Neural progenitor cell (in vitro differentiated cells): ENCODE results near the gene KIAA0753. TPM values are rescaled to one million over a fixed set of nuclear protein-coding genes. Genes with fewer than 3 reads are reported as not detected.

ENCODE experiments used
- DNase-seq: peaks from one replicate; pipeline ENCODE4 v3.0.0-alpha.2; 2016; ENCODE audit warnings: low spot score
- H2AFZ ChIP-seq: fragments of 200-600 bp; sonication (generic); replicated peaks from 2 replicates; pipeline ENCODE4 v1.6.1; 2016; ENCODE audit warnings: antibody characterized with exemption
- H3F3A ChIP-seq: fragments of 200-600 bp; sonication (generic); 2 replicates; pipeline ENCODE4 v1.6.1; 2016; ENCODE audit warnings: antibody characterized with exemption, low read depth
- H3K27ac ChIP-seq: fragments of 200-600 bp; sonication (generic); 2 replicates; pipeline ENCODE4 v1.5.1; 2016; ENCODE audit warnings: mild to moderate bottlenecking
- H3K27me3 ChIP-seq: fragments of 200-600 bp; sonication (generic); 2 replicates; pipeline ENCODE4 v1.6.1; 2016; ENCODE audit warnings: mild to moderate bottlenecking, moderate library complexity
- H3K36me3 ChIP-seq: fragments of 200-600 bp; sonication (generic); 2 replicates; pipeline ENCODE4 v1.5.1; 2016
- H3K4me1 ChIP-seq: fragments of 200-600 bp; sonication (generic); 2 replicates; pipeline ENCODE4 v1.6.1; 2016; ENCODE audit warnings: mixed run types
- H3K4me2 ChIP-seq: fragments of 200-600 bp; sonication (generic); 2 replicates; pipeline ENCODE4 v1.6.1; 2016
- H3K4me3 ChIP-seq: fragments of 200-600 bp; sonication (generic); 2 replicates; pipeline ENCODE4 v1.5.1; 2016
- H3K79me2 ChIP-seq: fragments of 200-600 bp; sonication (generic); 2 replicates; pipeline ENCODE4 v1.6.1; 2016; ENCODE audit warnings: low read depth
- H3K9ac ChIP-seq: fragments of 200-600 bp; sonication (generic); 2 replicates; pipeline ENCODE4 v1.6.1; 2016
- H3K9me3 ChIP-seq: fragments of 200-600 bp; sonication (generic); 2 replicates; pipeline ENCODE4 v1.5.1; 2016; ENCODE audit warnings: low read depth
- H4K20me1 ChIP-seq: fragments of 200-600 bp; sonication (generic); 2 replicates; pipeline ENCODE4 v1.6.1; 2016; ENCODE audit warnings: low read depth
- H3K27ac Mint-ChIP-seq: 3 replicates; pipeline ENCODE4 v1.8.0; 2021; ENCODE audit warnings: mixed read lengths
- H3K27me3 Mint-ChIP-seq: 2 replicates; pipeline ENCODE4 v1.8.0; 2022; ENCODE audit warnings: low read depth, mild to moderate bottlenecking, inconsistent platforms, moderate library complexity, mixed read lengths; ENCODE audit not compliant: insufficient read depth
- H3K36me3 Mint-ChIP-seq: 3 replicates; pipeline ENCODE4 v1.8.0; 2021; ENCODE audit warnings: mixed read lengths
- H3K4me1 Mint-ChIP-seq: 3 replicates; pipeline ENCODE4 v1.8.0; 2021; ENCODE audit warnings: mixed read lengths
- H3K4me3 Mint-ChIP-seq: 3 replicates; pipeline ENCODE4 v1.8.0; 2021; ENCODE audit warnings: mild to moderate bottlenecking, moderate library complexity, mixed read lengths
- H3K9me3 Mint-ChIP-seq: 3 replicates; pipeline ENCODE4 v1.8.0; 2020; ENCODE audit warnings: mixed read lengths
- EZH2 ChIP-seq: fragments of 200-600 bp; sonication (generic); IDR thresholded peaks from 2 replicates; pipeline ENCODE4 v1.6.1; 2017; ENCODE audit warnings: antibody characterized with exemption, mild to moderate bottlenecking, moderate library complexity
- EZH2phosphoT487 ChIP-seq: fragments of 200-600 bp; sonication (generic); IDR thresholded peaks from 2 replicates; pipeline ENCODE4 v1.6.1; 2017; ENCODE audit warnings: antibody characterized with exemption
- total RNA-seq: library from RNA; depleted of rRNA; stranded (reverse); fragments of >200 nt; gene quantifications from 2 replicates; pipeline ENCODE4 v1.2.3, GENCODE V29; 2015; ENCODE audit warnings: low replicate concordance
- TF ChIP-seq, protein P1 (sequence below): fragments of 200-600 bp; sonication (generic); IDR thresholded peaks from 2 replicates; pipeline ENCODE4 v1.5.1; 2017; ENCODE audit warnings: antibody characterized with exemption, mild to moderate bottlenecking

KIAA0753 gene
- total RNA-seq, 1 donor from 2014 or later: 24.1 TPM

DNA sequence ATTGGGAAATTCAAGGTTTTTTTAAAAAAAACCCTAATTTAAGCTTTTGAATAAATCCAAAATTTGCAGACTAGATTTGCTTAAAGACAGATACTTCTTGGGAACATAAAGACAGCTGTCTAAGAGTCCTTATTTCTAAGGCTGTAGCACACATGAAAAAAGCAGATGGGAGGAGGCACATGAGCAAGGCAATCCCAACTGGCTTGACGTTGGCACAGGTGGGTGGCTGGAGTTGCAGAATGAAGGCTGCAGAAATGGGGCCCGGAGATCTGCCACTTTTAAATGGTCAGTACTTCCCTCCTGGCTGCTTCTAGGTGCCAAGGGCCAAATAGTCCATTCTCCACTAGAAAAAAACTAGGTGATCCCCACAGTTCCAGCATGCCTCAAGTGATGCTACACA, 4.4 kb downstream of the KIAA0753 start:
- H3K9me3 ChIP-seq: no peaks in the 10 kb centered on the region
- peaks cover 4% of the 10 kb centered on the region for H3F3A ChIP-seq
- no peaks in the 10 kb centered on the region for H3K4me1 ChIP-seq
- no peak overlapping the region for H3K4me3 Mint-ChIP-seq
- H3K4me3 ChIP-seq: no peak overlapping the region
- no peak overlapping the region for H3K4me2 ChIP-seq
- peaks cover 12% of the 10 kb centered on the region for H3K36me3 ChIP-seq
- H3K9me3 Mint-ChIP-seq: no peaks in the 10 kb centered on the region
- no peak overlapping the region for H3K9ac ChIP-seq
- peaks cover 23% of the 10 kb centered on the region for H3K79me2 ChIP-seq
- H3K4me1 Mint-ChIP-seq: peaks cover 13% of the 10 kb centered on the region
- H3K27ac ChIP-seq: no peak overlapping the region
- H3K27me3 ChIP-seq: no peaks in the 10 kb centered on the region
- no peak overlapping the region for H2AFZ ChIP-seq
- no peak overlapping the region for H3K27ac Mint-ChIP-seq
- DNase-seq: no peak
- H3K27me3 Mint-ChIP-seq: no peaks in the 10 kb centered on the region
- H4K20me1 ChIP-seq: peaks cover 18% of the 10 kb centered on the region
- peaks cover 32% of the 10 kb centered on the region for H3K36me3 Mint-ChIP-seq
- TF ChIP-seq EZH2 (no peak), EZH2phosphoT487 (no peak)
- TF ChIP-seq, protein P1, sequence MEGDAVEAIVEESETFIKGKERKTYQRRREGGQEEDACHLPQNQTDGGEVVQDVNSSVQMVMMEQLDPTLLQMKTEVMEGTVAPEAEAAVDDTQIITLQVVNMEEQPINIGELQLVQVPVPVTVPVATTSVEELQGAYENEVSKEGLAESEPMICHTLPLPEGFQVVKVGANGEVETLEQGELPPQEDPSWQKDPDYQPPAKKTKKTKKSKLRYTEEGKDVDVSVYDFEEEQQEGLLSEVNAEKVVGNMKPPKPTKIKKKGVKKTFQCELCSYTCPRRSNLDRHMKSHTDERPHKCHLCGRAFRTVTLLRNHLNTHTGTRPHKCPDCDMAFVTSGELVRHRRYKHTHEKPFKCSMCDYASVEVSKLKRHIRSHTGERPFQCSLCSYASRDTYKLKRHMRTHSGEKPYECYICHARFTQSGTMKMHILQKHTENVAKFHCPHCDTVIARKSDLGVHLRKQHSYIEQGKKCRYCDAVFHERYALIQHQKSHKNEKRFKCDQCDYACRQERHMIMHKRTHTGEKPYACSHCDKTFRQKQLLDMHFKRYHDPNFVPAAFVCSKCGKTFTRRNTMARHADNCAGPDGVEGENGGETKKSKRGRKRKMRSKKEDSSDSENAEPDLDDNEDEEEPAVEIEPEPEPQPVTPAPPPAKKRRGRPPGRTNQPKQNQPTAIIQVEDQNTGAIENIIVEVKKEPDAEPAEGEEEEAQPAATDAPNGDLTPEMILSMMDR: no peak

DNA sequence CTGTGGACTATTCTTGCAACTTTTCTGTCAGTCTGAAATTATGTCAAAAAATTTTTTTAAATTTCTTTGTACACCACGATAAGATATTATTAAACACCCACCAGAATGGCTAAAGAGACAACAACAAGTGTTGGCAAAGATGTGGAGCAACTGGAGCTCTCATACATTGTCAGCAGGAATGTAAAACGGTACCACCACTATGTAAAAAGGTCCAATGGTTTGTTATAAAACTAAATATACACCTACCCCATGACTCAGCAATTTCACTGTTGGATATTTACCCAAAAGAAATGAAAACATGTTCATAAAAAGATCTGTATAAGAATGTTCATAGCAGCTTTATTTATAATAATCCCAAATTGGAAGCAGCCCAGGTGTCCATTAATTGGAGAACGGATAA, 7.2 kb downstream of the KIAA0753 start:
- Histone ChIP-seq H3K4me2 (no peak overlapping the region), H2AFZ (no peak overlapping the region), H3K36me3 (peaks cover 18% of the 10 kb centered on the region), H3K79me2 (peaks cover 7% of the 10 kb centered on the region), H3K27me3 (no peaks in the 10 kb centered on the region), H3K27ac (no peak overlapping the region), H3F3A (no peaks in the 10 kb centered on the region), H3K4me3 (no peak overlapping the region), H3K4me1 (no peaks in the 10 kb centered on the region), H4K20me1 (peaks cover under 1% of the 10 kb centered on the region), H3K9ac (no peak overlapping the region), H3K9me3 (no peaks in the 10 kb centered on the region)
- Mint-ChIP-seq H3K36me3 (peaks cover 38% of the 10 kb centered on the region), H3K4me3 (no peak overlapping the region), H3K27ac (no peak overlapping the region), H3K4me1 (peaks cover 4% of the 10 kb centered on the region), H3K27me3 (no peaks in the 10 kb centered on the region), H3K9me3 (no peaks in the 10 kb centered on the region)
- DNase-seq: no peak
- TF ChIP-seq, protein P1: no peak
- TF ChIP-seq EZH2 (no peak), EZH2phosphoT487 (no peak)

DNA sequence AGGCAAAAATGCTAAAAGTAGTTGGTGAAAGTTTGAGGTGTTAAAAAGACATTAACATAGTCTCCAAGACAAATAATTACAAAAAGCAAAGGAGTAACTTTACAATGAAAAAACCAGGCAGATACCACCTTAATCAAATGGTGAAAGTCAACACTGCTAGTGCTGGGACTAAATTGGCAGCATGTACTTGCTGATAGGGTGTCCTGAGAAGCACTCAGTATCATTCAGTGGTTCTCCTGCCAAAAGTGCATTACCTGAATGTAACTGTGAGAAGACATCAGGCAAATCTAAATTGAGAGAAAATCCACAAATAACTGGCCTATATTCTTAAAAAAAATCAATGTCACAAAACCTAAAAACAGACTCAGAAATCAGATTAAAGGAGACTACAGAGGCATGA, 8.0 kb downstream of the KIAA0753 start:
- Histone ChIP-seq H3K36me3 (peaks cover 18% of the 10 kb centered on the region), H3K4me1 (no peaks in the 10 kb centered on the region), H3K4me2 (no peak overlapping the region), H3K9me3 (no peaks in the 10 kb centered on the region), H3F3A (no peaks in the 10 kb centered on the region), H3K27me3 (no peaks in the 10 kb centered on the region), H3K27ac (no peak overlapping the region), H4K20me1 (no peaks in the 10 kb centered on the region), H2AFZ (no peak overlapping the region), H3K4me3 (no peak overlapping the region), H3K9ac (no peak overlapping the region), H3K79me2 (peaks cover 2% of the 10 kb centered on the region)
- Mint-ChIP-seq H3K4me1 (no peaks in the 10 kb centered on the region), H3K27ac (no peak overlapping the region), H3K36me3 (peaks cover 45% of the 10 kb centered on the region), H3K27me3 (no peaks in the 10 kb centered on the region), H3K4me3 (no peak overlapping the region), H3K9me3 (no peaks in the 10 kb centered on the region)
- TF ChIP-seq, protein P1: no peak
- no peak for TF ChIP-seq EZH2
- no peak for TF ChIP-seq EZH2phosphoT487
- DNase-seq: no peak

DNA sequence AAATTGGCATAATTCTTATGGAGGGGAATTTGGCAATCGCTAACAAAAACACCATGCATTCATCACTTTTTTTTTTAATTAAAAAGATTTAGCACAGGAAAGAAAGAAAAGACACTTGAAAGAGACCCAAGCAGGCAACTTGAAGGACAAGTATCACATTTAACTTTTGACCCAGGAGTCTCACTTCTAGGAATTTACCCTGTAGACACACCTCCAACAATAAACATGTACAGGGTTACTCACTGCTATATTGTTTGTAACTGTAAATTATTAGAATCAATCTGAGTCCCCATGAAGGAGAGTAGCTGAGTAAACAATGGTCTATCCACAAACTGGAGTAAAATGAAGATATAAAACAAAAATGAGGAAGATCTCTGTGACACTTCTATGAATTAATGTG, 10.1 kb downstream of the KIAA0753 start:
- no peak overlapping the region for H3K4me2 ChIP-seq
- H3K4me1 ChIP-seq: no peaks in the 10 kb centered on the region
- Mint-ChIP-seq H3K27me3 (no peaks in the 10 kb centered on the region), H3K36me3 (peaks cover 37% of the 10 kb centered on the region), H3K4me3 (no peak overlapping the region), H3K27ac (no peak overlapping the region), H3K4me1 (no peaks in the 10 kb centered on the region), H3K9me3 (no peaks in the 10 kb centered on the region)
- H4K20me1 ChIP-seq: no peaks in the 10 kb centered on the region
- no peaks in the 10 kb centered on the region for H3F3A ChIP-seq
- no peak for DNase-seq
- no peaks in the 10 kb centered on the region for H3K27me3 ChIP-seq
- no peaks in the 10 kb centered on the region for H3K9me3 ChIP-seq
- no peak for TF ChIP-seq EZH2phosphoT487
- TF ChIP-seq, protein P1: no peak
- TF ChIP-seq EZH2: no peak
- peaks cover 2% of the 10 kb centered on the region for H3K79me2 ChIP-seq
- peaks cover 18% of the 10 kb centered on the region for H3K36me3 ChIP-seq
- no peak overlapping the region for H2AFZ ChIP-seq
- H3K4me3 ChIP-seq: no peak overlapping the region
- no peak overlapping the region for H3K9ac ChIP-seq
- H3K27ac ChIP-seq: no peak overlapping the region
